K562 (cell line): ENCODE data around the gene LRRC26. TPM values are rescaled to one million over a fixed set of nuclear protein-coding genes. Genes with fewer than 3 reads are reported as not detected.

Experiments
- ATF3 ChIP-seq, 2 experiments: fragments of 450-650 bp in 1 of 2; sonication (generic) in 1 of 2; formaldehyde crosslinking in 1 of 2; IDR thresholded peaks in 1 of 2; conservative IDR thresholded peaks in 1 of 2; 2 replicates each; pipeline versions ENCODE4 v1.6.1 to v1.8.1; 2016 to 2023; ENCODE audit warnings: mild to moderate bottlenecking in 2 of 2, moderate library complexity in 2 of 2, inconsistent platforms in 1 of 2, missing genetic modification reagents in 1 of 2
- EP400 ChIP-seq: fragments of 450-650 bp; IDR thresholded peaks from 2 replicates; pipeline ENCODE4 v1.6.1; 2017; ENCODE audit warnings: antibody characterized with exemption, mild to moderate bottlenecking, moderate library complexity
- FOXM1 ChIP-seq, 2 experiments: fragments of 450-650 bp in 1 of 2; sonication (generic) in 1 of 2; formaldehyde crosslinking in 1 of 2; IDR thresholded peaks; 2 replicates each; pipeline versions ENCODE4 v1.6.1 to v1.9.0; 2017 to 2022; ENCODE audit warnings: low read depth in 2 of 2, mild to moderate bottlenecking in 2 of 2, missing genetic modification reagents in 1 of 2, moderate library complexity in 1 of 2
- LARP7 ChIP-seq: fragments of 450-650 bp; IDR thresholded peaks from 2 replicates; pipeline ENCODE4 v1.6.1; 2016
- LEF1 ChIP-seq: fragments of 450-650 bp; IDR thresholded peaks from 2 replicates; pipeline ENCODE4 v1.6.1; 2016; ENCODE audit warnings: mild to moderate bottlenecking
- MEF2D ChIP-seq: conservative IDR thresholded peaks from 2 replicates; pipeline ENCODE4 v1.6.1; 2016; ENCODE audit warnings: low read depth, missing genetic modification characterization, missing compliant biosample characterization
- NFE2 ChIP-seq: IDR thresholded peaks from 2 replicates; pipeline ENCODE4 v1.6.1; 2014; ENCODE audit warnings: antibody characterized with exemption, low read depth
- NKRF ChIP-seq: fragments of 450-650 bp; IDR thresholded peaks from 2 replicates; pipeline ENCODE4 v1.6.1; 2016; ENCODE audit warnings: borderline replicate concordance
- SAP30 ChIP-seq: fragments of 200-600 bp; sonication (generic); IDR thresholded peaks from 2 replicates; pipeline ENCODE4 v1.6.1; 2012; ENCODE audit warnings: borderline replicate concordance, low read depth, mild to moderate bottlenecking, moderate library complexity, low read length, control low read depth, inconsistent platforms; ENCODE audit not compliant: insufficient read depth, poor library complexity, severe bottlenecking
- SMAD4 ChIP-seq: fragments of 250-450 bp; sonication (Bioruptor Pico); conservative IDR thresholded peaks from 2 replicates; pipeline ENCODE4 v1.8.0; 2021; ENCODE audit warnings: inconsistent platforms, mild to moderate bottlenecking, moderate library complexity
- SP1 ChIP-seq: sonication (generic); formaldehyde crosslinking; IDR thresholded peaks from 2 replicates; pipeline ENCODE4 v1.8.1; 2022; ENCODE audit warnings: mild to moderate bottlenecking, missing genetic modification reagents
- SREBF2 ChIP-seq: sonication (generic); formaldehyde crosslinking; IDR thresholded peaks from 2 replicates; pipeline ENCODE4 v1.4.0; 2020; ENCODE audit warnings: mild to moderate bottlenecking, missing genetic modification reagents
- TCF7L2 ChIP-seq: fragments of 150-350 bp; IDR thresholded peaks from 2 replicates; pipeline ENCODE4 v1.6.1; 2016; ENCODE audit warnings: low read depth, mild to moderate bottlenecking, low read length, moderate library complexity
- TRIM24 ChIP-seq, 2 experiments: fragments of 450-650 bp; IDR thresholded peaks; 2 replicates each; pipeline ENCODE4 v1.6.1; 2016
- YBX1 ChIP-seq: fragments of 450-650 bp; IDR thresholded peaks from 2 replicates; pipeline ENCODE4 v1.7.1; 2016; ENCODE audit warnings: mild to moderate bottlenecking
- ZFX ChIP-seq: sonication (generic); formaldehyde crosslinking; IDR thresholded peaks from 2 replicates; pipeline ENCODE4 v1.8.0; 2022; ENCODE audit warnings: mild to moderate bottlenecking, missing genetic modification reagents, moderate library complexity
- ZNF140 ChIP-seq: fragments of 250-450 bp; sonication (Bioruptor Pico); IDR thresholded peaks from 2 replicates; pipeline ENCODE4 v1.8.0; 2021; ENCODE audit warnings: moderate library complexity, mild to moderate bottlenecking, inconsistent platforms
- ZNF174 ChIP-seq: fragments of 250-450 bp; sonication (Bioruptor Pico); IDR thresholded peaks from 2 replicates; pipeline ENCODE4 v1.4.0; 2020; ENCODE audit warnings: mild to moderate bottlenecking
- ZNF444 ChIP-seq: fragments of 250-450 bp; sonication (Bioruptor Pico); IDR thresholded peaks from 2 replicates; pipeline ENCODE4 v1.4.0; 2020; ENCODE audit warnings: mild to moderate bottlenecking, moderate library complexity
- ZNF644 ChIP-seq: fragments of 200-800 bp; sonication (Bioruptor generic); IDR thresholded peaks from 2 replicates; pipeline ENCODE4 v1.6.1; 2016; ENCODE audit warnings: low read depth, missing genetic modification characterization, missing compliant biosample characterization
- polyA plus RNA-seq, 8 experiments: library from polyadenylated mRNA; depleted of rRNA in 4 of 8; stranded (reverse) in 5 of 8; unstranded in 3 of 8; fragments of >200 nt; fragmentation: Nextera tagmentation in 2 of 8; fragmentation: Illumina TruSeq in 1 of 8; extraction: Ambion mirVana in 2 of 8; extraction: Trizol in 1 of 8; gene quantifications; 2 replicates each; pipeline versions ENCODE4 v1.2.1 to v1.2.3, GENCODE V29; 2011 to 2014; ENCODE audit warnings: inconsistent platforms in 1 of 8, missing spikeins in 1 of 8
- total RNA-seq, 7 experiments: library from RNA; depleted of rRNA in 6 of 7; stranded (reverse); fragments of >200 nt in 6 of 7; fragmentation: Illumina TruSeq in 2 of 7; extraction: Trizol in 2 of 7; gene quantifications; 2 replicates each; pipeline versions ENCODE4 v1.2.1 to v1.2.3, GENCODE V29; 2011 to 2021; ENCODE audit warnings: low replicate concordance in 1 of 7
- TF ChIP-seq, protein P1 (sequence below): sonication (generic); formaldehyde crosslinking; IDR thresholded peaks from 2 replicates; pipeline ENCODE4 v1.8.0; 2023; ENCODE audit warnings: mild to moderate bottlenecking, missing genetic modification reagents
- TF ChIP-seq, protein P2 (sequence below): fragments of 250-450 bp; sonication (Bioruptor Pico); IDR thresholded peaks from 2 replicates; pipeline ENCODE4 v1.4.0; 2020; ENCODE audit warnings: mild to moderate bottlenecking

Gene LRRC26
- total and polyA plus RNA-seq, 9 of the 15 experiments (the other 6 are each of a cell fraction or from before 2014, with no cell fraction given): not detected

DNA sequence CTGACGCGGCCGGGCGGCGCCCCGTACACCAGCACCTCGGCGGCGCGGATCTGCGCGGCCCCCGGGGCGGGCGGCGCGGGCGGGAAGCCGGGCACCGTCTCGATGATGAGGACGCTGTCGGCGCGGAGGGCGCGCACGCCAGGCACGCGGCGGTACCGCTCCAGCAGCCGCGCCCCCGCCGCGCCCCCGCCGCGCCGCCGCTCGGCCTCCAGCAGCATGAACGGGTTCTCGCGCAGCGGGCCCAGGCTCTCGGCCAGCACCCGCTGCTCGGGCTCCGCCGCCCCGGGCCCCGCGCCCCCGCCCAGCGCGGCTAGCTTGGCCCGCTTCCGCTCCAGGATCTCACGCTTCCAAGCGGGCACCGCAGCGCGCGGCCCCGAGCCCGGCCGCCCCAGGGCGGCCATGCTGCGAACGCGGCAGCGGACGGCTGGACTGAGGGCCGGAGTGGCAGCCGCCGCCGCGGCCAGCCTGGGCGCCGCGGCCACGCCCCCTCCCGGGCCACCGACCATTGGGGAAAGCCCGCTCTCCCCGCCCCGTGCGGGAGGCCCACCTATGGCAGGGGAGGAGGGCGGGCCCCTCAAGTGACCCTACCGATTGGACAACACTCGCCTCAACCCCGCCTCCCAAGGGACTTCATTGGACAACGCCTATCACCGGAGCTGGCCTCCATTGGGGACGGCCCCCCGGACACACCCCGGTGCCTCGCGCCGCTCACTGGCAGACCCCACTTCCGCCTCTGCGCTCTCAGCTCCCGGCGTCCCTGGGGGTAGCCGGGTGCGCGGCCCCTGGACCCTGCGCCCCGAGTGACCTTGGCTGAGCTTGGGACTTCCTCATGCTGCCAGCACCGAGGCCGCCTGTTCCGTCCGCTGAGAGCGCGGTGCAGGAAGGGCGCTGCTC, 30.7 kb upstream of the LRRC26 start, which contains the start of gene TPRN (continued):
- TF ChIP-seq ZNF444 (CRISPR knock-in tag) (no peak), FOXM1 (IDR thresholded peaks at IDR 0.05; ENCODE audit: low read depth) (no peak), FOXM1 (CRISPR knock-in tag; IDR thresholded peaks at IDR 0.05; ENCODE audit: low read depth) (no peak), YBX1 (no peak), LARP7 (no peak), NKRF (peak; percentile 67; the same call in 1 of the 2 replicates), MEF2D (tag) (no peak), ZNF140 (CRISPR knock-in tag) (no peak), LEF1 (no peak), ZNF644 (tag) (no peak), ZNF174 (CRISPR knock-in tag) (no peak), TCF7L2 (no peak), TRIM24 (IDR thresholded peaks at IDR 0.05) (no peak), SREBF2 (CRISPR knock-in tag) (no peak), NFE2 (no peak), SP1 (peak; percentile 96), ZFX (peak; percentile 30; the same call in 1 of the 2 replicates), SAP30 (peak; percentile 58), EP400 (peak; percentile 82; the same call in 1 of the 2 replicates), ATF3 (IDR thresholded peaks at IDR 0.05) (no peak), ATF3 (CRISPR knock-in tag; conservative IDR thresholded peaks at IDR 0.05) (no peak), SMAD4 (peak; percentile 79)
- TF ChIP-seq, protein P1, sequence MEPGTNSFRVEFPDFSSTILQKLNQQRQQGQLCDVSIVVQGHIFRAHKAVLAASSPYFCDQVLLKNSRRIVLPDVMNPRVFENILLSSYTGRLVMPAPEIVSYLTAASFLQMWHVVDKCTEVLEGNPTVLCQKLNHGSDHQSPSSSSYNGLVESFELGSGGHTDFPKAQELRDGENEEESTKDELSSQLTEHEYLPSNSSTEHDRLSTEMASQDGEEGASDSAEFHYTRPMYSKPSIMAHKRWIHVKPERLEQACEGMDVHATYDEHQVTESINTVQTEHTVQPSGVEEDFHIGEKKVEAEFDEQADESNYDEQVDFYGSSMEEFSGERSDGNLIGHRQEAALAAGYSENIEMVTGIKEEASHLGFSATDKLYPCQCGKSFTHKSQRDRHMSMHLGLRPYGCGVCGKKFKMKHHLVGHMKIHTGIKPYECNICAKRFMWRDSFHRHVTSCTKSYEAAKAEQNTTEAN (CRISPR knock-in tag): no peak
- TF ChIP-seq, protein P2, sequence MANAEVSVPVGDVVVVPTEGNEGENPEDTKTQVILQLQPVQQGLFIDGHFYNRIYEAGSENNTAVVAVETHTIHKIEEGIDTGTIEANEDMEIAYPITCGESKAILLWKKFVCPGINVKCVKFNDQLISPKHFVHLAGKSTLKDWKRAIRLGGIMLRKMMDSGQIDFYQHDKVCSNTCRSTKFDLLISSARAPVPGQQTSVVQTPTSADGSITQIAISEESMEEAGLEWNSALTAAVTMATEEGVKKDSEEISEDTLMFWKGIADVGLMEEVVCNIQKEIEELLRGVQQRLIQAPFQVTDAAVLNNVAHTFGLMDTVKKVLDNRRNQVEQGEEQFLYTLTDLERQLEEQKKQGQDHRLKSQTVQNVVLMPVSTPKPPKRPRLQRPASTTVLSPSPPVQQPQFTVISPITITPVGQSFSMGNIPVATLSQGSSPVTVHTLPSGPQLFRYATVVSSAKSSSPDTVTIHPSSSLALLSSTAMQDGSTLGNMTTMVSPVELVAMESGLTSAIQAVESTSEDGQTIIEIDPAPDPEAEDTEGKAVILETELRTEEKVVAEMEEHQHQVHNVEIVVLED (CRISPR knock-in tag): no peak
